Urothelium cell line (cell line): ENCODE measurements around the gene AKT1S1.
"Not testable (repeated sequence)": the region's sequence is repeated elsewhere in the genome, so short reads cannot be mapped to it uniquely, and the experiment has no call there.

Source experiments
- DNase-seq: peaks from one replicate; pipeline ENCODE4 v3.0.0; 2011; ENCODE audit warnings: low spot score, mixed read lengths
- FAIRE-seq: peaks from 2 replicates; lab custom pipeline; 2011; peaks lifted over from hg19 to GRCh38; lab: Jason Lieb, UNC

AKT1S1 gene

GRCh38 chr19:49840321-49840720 lies 36.8 kb downstream of the AKT1S1 start:
- no peak for DNase-seq
- FAIRE-seq = no peak

GRCh38 chr19:49839713-49840112 lies 37.4 kb downstream of the AKT1S1 start:
- DNase-seq (no peak), FAIRE-seq (no peak)

DNA sequence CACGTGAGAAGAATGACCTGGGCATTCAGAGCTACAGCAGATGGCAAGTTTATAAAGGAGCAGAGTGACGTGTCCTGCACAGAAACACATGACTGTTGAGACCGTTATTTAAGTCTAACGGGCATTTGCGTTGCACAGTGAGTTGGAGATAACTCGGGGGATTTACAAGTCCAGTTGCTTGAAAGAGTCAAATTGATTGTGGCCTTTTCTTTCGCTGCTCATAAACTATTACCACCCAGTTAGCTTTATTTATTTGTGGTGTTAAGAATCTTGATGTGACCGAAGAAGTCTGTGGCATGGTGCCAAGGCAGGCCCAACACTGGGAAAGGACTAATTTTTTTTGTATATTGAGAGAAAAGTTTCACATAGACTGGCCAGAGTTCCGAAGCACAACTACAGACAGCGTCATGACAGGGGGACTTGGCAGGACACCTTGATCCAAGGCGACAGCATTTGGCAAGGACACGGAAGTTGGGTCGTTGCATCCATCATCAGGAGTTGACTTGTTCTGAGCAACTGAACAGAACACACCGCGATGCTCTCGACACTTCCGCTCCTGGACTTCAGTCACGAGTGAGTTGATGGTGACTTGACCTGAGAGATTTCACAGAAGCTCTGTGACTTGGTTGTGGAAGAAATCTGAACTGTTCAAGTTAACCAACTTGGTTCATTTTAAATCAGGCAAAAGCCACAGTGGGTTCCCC lies 38.1 kb downstream of the AKT1S1 start:
- no peak for FAIRE-seq

GRCh38 chr19:49837425-49837824 lies 39.7 kb downstream of the AKT1S1 start:
- no peak for FAIRE-seq

More for the DNA sequence above, 38.1 kb downstream of the AKT1S1 start:
- no peak for DNase-seq

DNA sequence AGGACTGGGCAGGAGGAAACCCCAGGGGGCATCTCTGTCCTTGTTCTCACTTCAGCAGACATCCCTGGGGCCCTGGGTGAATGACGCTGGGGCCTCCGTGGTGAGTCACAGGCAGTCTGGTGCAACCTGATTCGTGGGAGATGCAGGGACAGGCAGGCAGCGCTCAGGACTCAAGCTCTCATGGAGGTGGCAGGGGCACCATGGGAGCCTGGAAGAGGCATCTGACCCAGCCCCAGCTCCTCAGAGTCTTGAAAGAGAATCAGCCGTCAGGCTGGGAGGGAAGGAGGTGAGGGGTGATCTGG lies 40.2 kb downstream of the AKT1S1 start:
- no peak for DNase-seq
- FAIRE-seq = no peak

More at GRCh38 chr19:49837425-49837824, 39.7 kb downstream of the AKT1S1 start:
- no peak for DNase-seq

GRCh38 chr19:49836176-49837008 lies 40.8 kb downstream of the AKT1S1 start:
- no peak for DNase-seq
- FAIRE-seq = no peak

GRCh38 chr19:49835562-49835961 lies 41.6 kb downstream of the AKT1S1 start:
- DNase-seq = no peak
- FAIRE-seq = no peak

- DNase-seq (no peak), FAIRE-seq (no peak)
Measured at GRCh38 chr19:49833599-49833998, 43.6 kb downstream of the AKT1S1 start.

GRCh38 chr19:49832556-49832955 lies 44.6 kb downstream of the AKT1S1 start:
- no peak for FAIRE-seq

GRCh38 chr19:49831592-49831991 lies 45.6 kb downstream of the AKT1S1 start:
- no peak for DNase-seq

More at GRCh38 chr19:49832556-49832955, 44.6 kb downstream of the AKT1S1 start:
- no peak for DNase-seq

GRCh38 chr19:49830766-49831165 lies 46.4 kb downstream of the AKT1S1 start:
- no peak for DNase-seq
- FAIRE-seq = no peak

More at GRCh38 chr19:49831592-49831991, 45.6 kb downstream of the AKT1S1 start:
- no peak for FAIRE-seq

DNA sequence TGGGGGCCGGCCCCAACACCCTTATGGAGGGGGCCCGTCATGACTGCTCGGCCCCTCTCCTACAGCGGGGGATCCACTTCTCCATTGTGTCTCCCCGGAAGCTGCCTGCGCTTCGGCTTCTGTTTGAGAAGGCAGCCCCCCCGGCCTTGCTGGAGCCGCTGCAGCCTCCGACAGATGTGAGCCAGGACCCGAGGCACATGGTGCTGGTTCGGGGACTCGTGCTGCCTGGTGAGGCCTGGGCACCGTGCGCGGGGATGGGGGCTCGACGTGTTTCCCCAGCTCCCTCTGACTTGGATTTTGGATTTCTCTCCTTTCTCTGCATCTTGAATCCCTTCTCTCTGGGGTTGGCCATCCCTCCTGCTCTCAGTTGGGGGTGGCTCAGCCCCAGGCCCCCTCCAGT lies 47.4 kb downstream of the AKT1S1 start:
- FAIRE-seq (no peak), DNase-seq (no peak)

DNA sequence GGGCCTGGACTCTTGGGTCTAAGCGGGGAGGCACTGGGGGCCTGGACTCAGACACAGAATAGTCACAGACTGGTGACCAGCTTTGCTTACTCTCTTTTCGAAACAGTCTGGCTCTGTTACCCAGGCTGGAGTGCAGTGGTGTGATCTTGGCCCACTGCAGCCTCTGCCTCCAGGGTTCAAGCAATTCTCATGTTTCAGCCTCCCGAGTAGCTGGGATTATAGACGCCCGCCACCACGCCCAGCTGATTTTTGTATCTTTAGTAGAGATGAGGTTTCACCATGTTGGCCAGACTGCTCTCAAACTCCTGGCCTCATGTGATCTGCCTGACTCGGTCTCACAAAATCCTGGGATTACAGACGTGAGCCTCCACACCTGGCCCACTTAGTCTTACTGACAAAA lies 48.0 kb downstream of the AKT1S1 start:
- no peak for DNase-seq
- no peak for FAIRE-seq

GRCh38 chr19:49827034-49827433 lies 50.1 kb downstream of the AKT1S1 start:
- FAIRE-seq (no peak), DNase-seq (no peak)

DNA sequence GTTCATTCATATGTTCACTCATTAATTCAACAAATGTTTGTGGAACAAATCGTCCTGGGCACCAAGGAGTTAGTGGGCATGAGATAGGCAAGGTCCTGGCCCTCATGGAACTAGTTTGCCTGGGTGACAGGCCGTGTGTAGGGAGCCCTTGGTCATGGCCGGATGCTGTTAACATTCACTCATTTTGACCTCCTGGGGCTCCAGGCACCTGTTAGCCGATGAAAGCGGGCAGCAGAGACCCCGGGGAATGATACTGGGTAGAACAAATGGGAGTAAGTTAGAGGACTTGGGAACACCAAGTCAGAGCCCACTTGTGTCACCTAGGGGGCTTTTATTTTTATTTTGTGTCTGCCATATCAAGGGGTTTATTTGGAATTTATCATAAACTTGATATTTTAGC lies 52.5 kb downstream of the AKT1S1 start:
- FAIRE-seq (no peak), DNase-seq (no peak)

DNA sequence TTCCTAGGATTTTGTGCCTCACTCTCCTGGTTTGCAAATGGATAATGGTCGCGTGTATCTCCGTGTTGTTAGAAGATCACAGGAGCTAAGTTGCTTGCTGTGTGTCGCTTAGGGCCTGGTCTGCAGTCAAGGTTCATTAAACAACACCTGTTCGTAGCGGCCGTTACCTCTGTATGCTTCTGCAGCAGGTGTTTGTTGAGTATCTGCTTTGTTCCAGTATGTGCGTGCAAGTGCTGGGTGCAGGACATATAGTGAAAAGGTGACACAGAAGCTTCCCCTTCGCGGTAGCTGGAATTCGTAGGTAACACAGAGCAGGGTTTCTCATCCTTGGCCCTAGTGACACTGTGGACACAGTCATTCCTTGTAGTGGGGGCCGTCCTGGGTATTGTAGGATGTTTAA lies 53.7 kb downstream of the AKT1S1 start:
- FAIRE-seq = no peak
- DNase-seq = no peak

GRCh38 chr19:49820125-49820524 lies 57.0 kb downstream of the AKT1S1 start:
- DNase-seq = no peak

DNA sequence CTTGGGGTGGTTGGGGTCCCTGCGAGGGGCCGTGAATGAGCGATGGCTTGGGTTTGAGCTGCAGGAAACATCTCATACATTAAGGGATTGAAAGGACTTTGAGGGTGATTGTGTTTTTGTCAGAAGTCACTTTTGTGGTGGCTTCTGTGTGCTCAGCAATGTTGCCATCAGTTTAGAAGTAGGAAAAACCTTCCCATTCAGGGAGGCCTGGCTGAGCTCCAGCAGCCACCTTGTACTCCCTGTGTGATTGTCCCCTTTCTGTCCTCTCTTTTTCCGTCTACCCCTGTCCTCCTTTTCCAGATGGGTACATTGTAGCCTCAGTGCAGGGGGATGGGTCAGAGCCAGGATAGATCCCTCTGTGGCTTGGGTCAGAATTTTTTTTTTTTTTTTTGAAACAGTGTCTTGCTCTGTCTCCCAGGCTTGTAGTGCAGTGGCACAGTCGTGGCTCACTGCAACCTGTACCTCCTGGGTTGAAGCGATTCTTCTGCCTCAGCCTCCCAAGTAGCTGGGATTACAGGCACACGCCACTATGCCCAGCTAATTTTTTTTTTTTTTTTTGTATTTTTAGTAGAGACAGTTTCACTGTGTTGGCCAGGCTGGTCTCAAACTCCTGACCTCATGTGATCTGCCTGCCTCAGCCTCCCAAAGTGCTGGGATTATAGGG lies 57.6 kb downstream of the AKT1S1 start:
- DNase-seq, FAIRE-seq: not testable (repeated sequence)

More at GRCh38 chr19:49820125-49820524, 57.0 kb downstream of the AKT1S1 start:
- FAIRE-seq = no peak
